ENCODE measurements around the gene FLAD1. TPM values are rescaled to one million over a fixed set of nuclear protein-coding genes. Genes with fewer than 3 reads are reported as not detected.

The FLAD1 gene
- total and polyA plus RNA-seq, 2 of the 8 experiments (the other 6 are each of a cell fraction or from before 2014, with no cell fraction given) = 104 to 143 TPM

GRCh38 chr1:155034318-155035208 lies 51.4 kb downstream of the FLAD1 start (continued):
- TF ChIP-seq RAD21 (IDR thresholded peaks at IDR 0.05 in 1 of 2, conservative IDR thresholded peaks at IDR 0.05 in 1 of 2; ENCODE audit: low read depth in 2 of 2, low read length in 2 of 2) (no peak), FOSL1 (IDR thresholded peaks at IDR 0.05; ENCODE audit: insufficient read depth, low read depth, low read length) (no peak), E2F6 (IDR thresholded peaks at IDR 0.05) (no peak), SIRT6 (IDR thresholded peaks at IDR 0.05; ENCODE audit: low read length) (no peak)

Measured in H1 (cell line).